Measurements from ENCODE around the gene ALG9. TPM values are rescaled to one million over a fixed set of nuclear protein-coding genes. Genes with fewer than 3 reads are reported as not detected.
"Not testable (repeated sequence)": the region's sequence is repeated elsewhere in the genome, so short reads cannot be mapped to it uniquely, and the experiment has no call there.

Gene ALG9
- total RNA-seq, 1 donor from 2014 or later = 24.6 TPM

- intact Hi-C loops (cut with micrococcal nuclease) = no loop called here
Observed at GRCh38 chr11:111797145-111797581, 74.2 kb downstream of the ALG9 start.

- intact Hi-C loops (cut with micrococcal nuclease) = no loop called here
Observed at GRCh38 chr11:111796696-111797095, 74.7 kb downstream of the ALG9 start.

GRCh38 chr11:111795334-111795985 is 75.9 kb downstream of the ALG9 start:
- intact Hi-C loops (cut with micrococcal nuclease) = no loop called here

GRCh38 chr11:111793863-111794262 is 77.5 kb downstream of the ALG9 start:
- intact Hi-C loops (cut with micrococcal nuclease) = no loop called here

GRCh38 chr11:111792955-111793500 is 78.4 kb downstream of the ALG9 start:
- intact Hi-C loops (cut with micrococcal nuclease) = no loop called here

- intact Hi-C loops (cut with micrococcal nuclease) = no loop called here
Observed at GRCh38 chr11:111792314-111792713, 79.1 kb downstream of the ALG9 start.

GRCh38 chr11:111788464-111788863 is 82.9 kb downstream of the ALG9 start:
- intact Hi-C loops (cut with micrococcal nuclease) = no loop called here

DNA sequence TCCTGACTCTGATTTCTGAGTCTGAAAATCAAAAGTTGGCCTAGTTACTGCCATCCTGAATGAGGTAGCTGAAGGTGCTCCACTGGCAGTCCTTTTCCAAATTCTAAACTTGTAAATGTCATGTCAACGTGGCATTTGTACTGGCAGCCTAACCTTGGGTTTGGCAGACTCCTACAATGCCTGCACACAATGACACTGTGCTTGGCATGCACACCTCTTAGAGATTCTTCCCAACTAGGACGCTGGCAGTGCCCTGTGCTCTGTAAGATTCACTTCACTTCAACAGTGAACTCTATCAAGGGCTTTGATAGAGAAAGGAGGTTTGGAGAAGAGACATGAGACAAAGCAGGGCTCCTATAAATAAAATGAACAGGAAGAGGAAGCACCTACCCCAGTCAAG is 83.3 kb downstream of the ALG9 start:
- intact Hi-C loops (cut with micrococcal nuclease) = no loop called here

DNA sequence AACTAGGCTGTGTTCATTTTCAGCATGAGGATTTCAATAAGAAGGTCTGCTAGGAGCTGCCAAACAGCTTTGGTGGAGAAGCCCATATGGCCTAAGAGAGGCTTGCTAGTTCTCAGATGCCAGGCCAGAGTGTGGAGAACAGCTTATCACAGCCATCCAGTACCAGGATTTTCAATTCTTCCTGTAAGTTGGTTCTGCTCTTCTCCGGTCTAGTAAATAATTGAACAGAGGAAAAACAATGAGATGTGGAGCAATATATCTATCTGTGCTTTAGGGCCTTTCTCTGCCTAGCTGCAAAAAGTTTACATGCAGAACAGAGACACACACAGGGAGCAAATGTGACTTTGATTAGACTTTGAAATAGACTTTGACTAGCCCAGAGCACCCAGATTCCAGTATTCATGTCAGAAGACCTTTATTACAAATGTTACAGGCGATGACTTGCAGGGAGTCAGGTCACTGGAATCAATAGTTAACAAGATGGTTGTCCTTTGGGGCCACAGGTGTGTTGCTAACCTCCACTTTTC is 85.4 kb downstream of the ALG9 start:
- intact Hi-C loops (cut with micrococcal nuclease) = no loop called here

GRCh38 chr11:111785076-111785475 is 86.3 kb downstream of the ALG9 start:
- intact Hi-C loops (cut with micrococcal nuclease) = no loop called here

- intact Hi-C loops (cut with micrococcal nuclease) = not testable (repeated sequence)
Observed at GRCh38 chr11:111784311-111784710, 87.1 kb downstream of the ALG9 start.

DNA sequence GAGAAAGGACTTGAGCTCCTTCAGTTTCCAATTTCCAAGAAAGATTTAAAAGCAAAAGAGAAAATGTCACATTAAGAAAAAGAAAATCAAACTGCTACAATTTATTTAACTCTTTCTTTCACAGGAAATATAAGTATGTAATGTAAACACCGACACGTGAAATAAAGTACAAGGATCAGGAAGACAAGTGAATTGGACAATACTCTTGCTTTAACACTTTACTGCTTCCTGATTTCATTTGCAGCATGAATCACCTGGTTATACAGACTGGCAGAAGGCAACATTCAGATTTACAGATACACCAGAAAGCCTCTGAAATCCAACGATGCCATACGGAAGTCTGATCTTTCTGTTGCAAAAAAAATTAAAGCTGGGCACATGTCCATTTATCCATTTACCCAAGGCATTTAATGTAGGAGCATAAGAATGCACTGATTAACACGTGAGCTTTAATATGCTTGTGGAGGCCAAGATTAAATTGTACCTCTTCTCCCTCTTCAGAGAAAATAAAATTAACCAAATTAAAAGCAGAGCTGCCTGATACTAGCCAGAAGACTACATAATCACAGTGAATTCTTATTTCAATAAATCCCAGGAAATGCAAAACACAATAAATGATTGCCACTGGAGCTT is 89.2 kb downstream of the ALG9 start:
- intact Hi-C loops (cut with micrococcal nuclease) = no loop called here

GRCh38 chr11:111779118-111779517 is 92.3 kb downstream of the ALG9 start:
- intact Hi-C loops (cut with micrococcal nuclease) = no loop called here

DNA sequence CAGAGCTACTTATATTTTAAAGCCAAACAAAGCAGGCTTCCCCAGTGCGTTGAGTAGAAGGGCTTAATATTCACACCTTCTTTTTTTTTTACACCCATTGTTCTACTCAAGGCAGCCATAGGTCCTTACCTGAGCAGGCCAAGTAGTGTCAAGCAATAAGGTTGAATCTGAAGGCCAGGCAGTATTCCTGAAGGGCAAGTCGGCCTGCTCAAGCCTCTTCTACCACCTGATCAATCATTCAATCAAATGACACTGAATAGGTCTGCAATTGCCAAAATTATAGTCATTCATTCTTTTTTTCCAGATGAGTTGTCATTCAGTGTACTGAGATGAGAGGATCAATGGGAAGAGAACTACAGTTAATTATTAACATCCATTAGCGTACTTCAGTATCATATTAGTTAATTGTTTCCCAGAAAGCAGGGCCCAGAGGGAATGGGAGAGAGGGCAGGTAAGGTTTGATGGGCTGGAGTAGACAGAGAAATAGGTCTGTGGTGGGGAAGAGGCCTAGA is 93.3 kb downstream of the ALG9 start:
- intact Hi-C loops (cut with micrococcal nuclease) = no loop called here

DNA sequence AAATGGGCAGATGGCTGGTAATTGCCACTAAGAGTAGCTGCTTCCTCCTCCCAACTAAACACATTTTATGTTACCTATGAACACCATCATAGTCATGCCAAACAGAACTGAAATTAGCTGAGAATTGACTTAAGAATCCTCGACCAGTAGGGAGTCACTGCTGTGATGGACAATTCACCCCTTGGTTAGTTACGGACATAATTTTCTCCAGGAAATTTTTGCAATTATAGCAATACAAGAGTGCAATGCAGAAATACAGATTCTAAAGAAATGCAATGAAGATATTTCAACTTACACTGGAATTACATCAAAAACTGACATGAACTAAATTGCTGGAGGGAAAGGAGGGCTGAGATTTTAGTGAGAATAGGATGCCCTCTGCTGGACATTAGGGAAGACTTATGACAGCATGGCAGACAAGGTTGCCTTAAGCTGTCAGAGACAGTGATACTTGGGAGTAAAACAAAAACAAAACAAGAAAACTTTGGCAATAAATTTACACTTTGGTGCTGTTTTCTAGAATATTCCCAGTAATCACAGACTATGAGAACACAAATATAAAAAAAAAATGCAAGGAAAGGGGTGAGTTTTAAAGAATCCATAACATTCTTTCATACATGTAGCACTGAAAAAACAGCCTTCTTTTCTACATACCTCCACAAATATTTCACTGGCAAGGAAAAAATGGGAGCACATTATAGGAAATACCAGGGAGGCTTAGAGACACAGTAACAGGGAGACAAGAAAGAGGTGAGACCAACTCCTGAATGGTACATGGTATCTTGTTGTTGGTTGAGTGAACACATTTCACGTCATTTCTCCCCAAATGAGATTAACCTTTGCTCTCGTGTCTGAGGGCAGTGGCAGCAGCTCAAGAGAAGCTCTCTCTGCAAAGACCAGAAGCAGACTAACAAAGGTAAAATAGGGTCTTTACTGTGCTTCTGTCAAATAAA is 94.0 kb downstream of the ALG9 start:
- intact Hi-C loops (cut with micrococcal nuclease) = loop anchor here (1.0 to 2.0 kb wide), 7 partner anchors 11 to 495 kb away; partner anchors contain the start of gene PPP2R1B

GRCh38 chr11:111776398-111777093 is 94.8 kb downstream of the ALG9 start:
- intact Hi-C loops (cut with micrococcal nuclease) = loop anchor here (1.0 to 2.0 kb wide), 7 partner anchors 10 to 494 kb away; partner anchors contain the start of gene PPP2R1B

GRCh38 chr11:111774955-111775710 is 96.2 kb downstream of the ALG9 start:
- intact Hi-C loops (cut with micrococcal nuclease) = no loop called here

- intact Hi-C loops (cut with micrococcal nuclease) = no loop called here
Observed at GRCh38 chr11:111772535-111772934, 98.8 kb downstream of the ALG9 start.

- intact Hi-C loops (cut with micrococcal nuclease) = not testable (repeated sequence)
Observed at GRCh38 chr11:111771205-111771604, 100.2 kb downstream of the ALG9 start.

Measured in T-helper 1 cell treated with Interleukin-12 subunit alpha and Interleukin-12 subunit beta and Interleukin-4 antibody, amounts not matched to agents 30 ng/mL and 1 ng/mL, for 36 hours (primary cell).